Endodermal cell (in vitro differentiated cells): Measurements from ENCODE around the gene CTNND2. TPM values are rescaled to one million over a fixed set of nuclear protein-coding genes. Genes with fewer than 3 reads are reported as not detected.

Experiments used
- DNase-seq: peaks from one replicate; pipeline ENCODE4 v3.0.0-alpha.2; 2017
- H3K27ac ChIP-seq: 2 replicates; pipeline ENCODE4 v1.5.1; 2013; ENCODE audit warnings: mild to moderate bottlenecking, low read depth, low read length, moderate library complexity
- H3K27me3 ChIP-seq: 2 replicates; pipeline ENCODE4 v1.6.1; 2013; ENCODE audit warnings: mild to moderate bottlenecking, low read length, moderate library complexity; ENCODE audit not compliant: insufficient read depth, control insufficient read depth, poor library complexity, severe bottlenecking
- H3K36me3 ChIP-seq: 2 replicates; pipeline ENCODE4 v1.7.0; 2013; ENCODE audit warnings: mild to moderate bottlenecking, low read length, moderate library complexity; ENCODE audit not compliant: control insufficient read depth, insufficient read depth
- H3K4me1 ChIP-seq: one replicate; pipeline ENCODE4 v1.7.0; 2013; ENCODE audit warnings: low read length; ENCODE audit not compliant: control insufficient read depth, insufficient read depth
- H3K4me3 ChIP-seq: 2 replicates; pipeline ENCODE4 v1.5.1; 2013; ENCODE audit warnings: mild to moderate bottlenecking, low read length, moderate library complexity
- H3K9ac ChIP-seq: 2 replicates; pipeline ENCODE4 v1.6.1; 2013; ENCODE audit warnings: mild to moderate bottlenecking, low read length, moderate library complexity; ENCODE audit not compliant: poor library complexity, severe bottlenecking; ENCODE audit errors: extremely low read depth
- H3K9me3 ChIP-seq: 2 replicates; pipeline ENCODE4 v1.6.1; 2013; ENCODE audit warnings: mild to moderate bottlenecking, low read length, moderate library complexity; ENCODE audit not compliant: control insufficient read depth
- H3K27ac Mint-ChIP-seq: 2 replicates; pipeline ENCODE4 v1.8.0; 2020; ENCODE audit warnings: mixed read lengths
- H3K27me3 Mint-ChIP-seq: 2 replicates; pipeline ENCODE4 v1.8.0; 2021; ENCODE audit warnings: mild to moderate bottlenecking, mixed read lengths; ENCODE audit not compliant: insufficient read depth
- H3K36me3 Mint-ChIP-seq: 2 replicates; pipeline ENCODE4 v1.8.0; 2020; ENCODE audit warnings: low read depth, mixed read lengths
- H3K4me1 Mint-ChIP-seq: 2 replicates; pipeline ENCODE4 v1.8.0; 2020; ENCODE audit warnings: mixed read lengths
- H3K4me3 Mint-ChIP-seq: 2 replicates; pipeline ENCODE4 v1.8.0; 2020; ENCODE audit warnings: mild to moderate bottlenecking, moderate library complexity, mixed read lengths
- H3K9me3 Mint-ChIP-seq: 2 replicates; pipeline ENCODE4 v1.8.0; 2020; ENCODE audit warnings: mild to moderate bottlenecking, mixed read lengths
- WGBS, 2 experiments: methylation state at CpG; one replicate each; pipeline versions ENCODE4 v1.1.5 to v1.1.7; 2013; ENCODE audit warnings: missing lambda C conversion rate in 2 of 2, mixed read lengths in 1 of 2; ENCODE audit not compliant: insufficient coverage in 1 of 2, insufficient read length in 1 of 2; 5-methylcytosine and 5-hydroxymethylcytosine counted together
- long read RNA-seq, 4 experiments: library from polyadenylated mRNA in 2 of 4; library from RNA in 1 of 4; library from capped mRNA in 1 of 4; stranded (forward) in 3 of 4; unstranded in 1 of 4; transcript quantifications; one replicate each; pipeline ENCODE4 v2.0.0, GENCODE V29; 2020 to 2021; ENCODE audit warnings: inconsistent platforms in 1 of 4
- polyA plus RNA-seq, 2 experiments: library from polyadenylated mRNA; stranded (reverse); fragments of 50-300 nt; gene quantifications; one replicate each; pipeline ENCODE4 v1.2.3, GENCODE V29; 2013
- total RNA-seq, 2 donors: library from RNA; stranded (reverse); fragmentation: NEBNext Ultra II Directional in 1 of 2; extraction: Animal tissue kit (Norgen Biotek cat#: 25700) in 1 of 2; gene quantifications; 2 replicates in 1 of 2; 3 replicates in 1 of 2; pipeline ENCODE4 v1.2.1, GENCODE V29; 2021
- TF ChIP-seq, protein P1 (sequence below): fragments of 200-600 bp; sonication (generic); conservative IDR thresholded peaks from 2 replicates; pipeline ENCODE4 v1.5.0; 2021; ENCODE audit warnings: antibody characterized with exemption, mild to moderate bottlenecking

The CTNND2 gene
- 10 to 100 TPM in 1 of 2 donors, 1 to 10 TPM in 1; 6.5 to 10.3 TPM for total RNA-seq
- polyA plus RNA-seq (2013, experiment 1 of 2) = 47.4 TPM
- 46.6 TPM for polyA plus RNA-seq (2013, experiment 2 of 2)
- long read RNA-seq, experiment 1 = 0 reads
- long read RNA-seq, experiment 2, full-length matches to known transcripts = 3 of 10 reads
- long read RNA-seq, experiment 2, partial matches to known transcripts = 2 of 10 reads
- long read RNA-seq, experiment 2, other reads (novel, unspliced or antisense) = 5 of 10 reads
- long read RNA-seq, experiment 3, partial matches to known transcripts = 2 of 3 reads
- long read RNA-seq, experiment 3, other reads (novel, unspliced or antisense) = 1 of 3 reads
- long read RNA-seq, experiment 4 = 0 reads

GRCh38 chr5:11904265-11904906 is at the start of gene CTNND2:
CTNND2 (minus strand) TSS chr5:11904446; CDS start chr5:11903853, 593 bp downstream.
- WGBS, 2 experiments = 1 to 20% methylated on average over 5 to 64 of the region's 64 CpGs
- DNase-seq = peak; percentile 94
- peak within 1 kb of the TSS; percentile 89 for H3K4me3 ChIP-seq
- H3K9me3 Mint-ChIP-seq = no peaks in the 10 kb centered on the region
- H3K4me3 Mint-ChIP-seq = peak within 1 kb of the TSS; percentile 65
- TF ChIP-seq, protein P1, sequence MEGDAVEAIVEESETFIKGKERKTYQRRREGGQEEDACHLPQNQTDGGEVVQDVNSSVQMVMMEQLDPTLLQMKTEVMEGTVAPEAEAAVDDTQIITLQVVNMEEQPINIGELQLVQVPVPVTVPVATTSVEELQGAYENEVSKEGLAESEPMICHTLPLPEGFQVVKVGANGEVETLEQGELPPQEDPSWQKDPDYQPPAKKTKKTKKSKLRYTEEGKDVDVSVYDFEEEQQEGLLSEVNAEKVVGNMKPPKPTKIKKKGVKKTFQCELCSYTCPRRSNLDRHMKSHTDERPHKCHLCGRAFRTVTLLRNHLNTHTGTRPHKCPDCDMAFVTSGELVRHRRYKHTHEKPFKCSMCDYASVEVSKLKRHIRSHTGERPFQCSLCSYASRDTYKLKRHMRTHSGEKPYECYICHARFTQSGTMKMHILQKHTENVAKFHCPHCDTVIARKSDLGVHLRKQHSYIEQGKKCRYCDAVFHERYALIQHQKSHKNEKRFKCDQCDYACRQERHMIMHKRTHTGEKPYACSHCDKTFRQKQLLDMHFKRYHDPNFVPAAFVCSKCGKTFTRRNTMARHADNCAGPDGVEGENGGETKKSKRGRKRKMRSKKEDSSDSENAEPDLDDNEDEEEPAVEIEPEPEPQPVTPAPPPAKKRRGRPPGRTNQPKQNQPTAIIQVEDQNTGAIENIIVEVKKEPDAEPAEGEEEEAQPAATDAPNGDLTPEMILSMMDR = no peak
- H3K27ac ChIP-seq = peak within 1 kb of the TSS; percentile 57
- no peaks in the 10 kb centered on the region for H3K36me3 ChIP-seq
- peak within 1 kb of the TSS; percentile 13 for H3K9ac ChIP-seq
- no peaks in the 10 kb centered on the region for H3K4me1 ChIP-seq
- peaks cover 5% of the 10 kb centered on the region for H3K4me1 Mint-ChIP-seq
- peaks cover 51% of the 10 kb centered on the region for H3K27me3 ChIP-seq
- H3K9me3 ChIP-seq = no peaks in the 10 kb centered on the region
- H3K36me3 Mint-ChIP-seq = no peaks in the 10 kb centered on the region
- no peak within 1 kb of the TSS for H3K27ac Mint-ChIP-seq
- H3K27me3 Mint-ChIP-seq = peaks cover 60% of the 10 kb centered on the region

GRCh38 chr5:11946317-11946716 is 42.1 kb upstream of the CTNND2 start:
- no peak overlapping the region for H3K4me3 ChIP-seq
- no peaks in the 10 kb centered on the region for H3K36me3 ChIP-seq
- no peaks in the 10 kb centered on the region for H3K9me3 ChIP-seq
- Mint-ChIP-seq H3K27me3 (no peaks in the 10 kb centered on the region), H3K9me3 (no peaks in the 10 kb centered on the region), H3K4me3 (no peak overlapping the region), H3K36me3 (no peaks in the 10 kb centered on the region), H3K27ac (no peak overlapping the region), H3K4me1 (no peaks in the 10 kb centered on the region)
- H3K9ac ChIP-seq = no peak overlapping the region
- TF ChIP-seq, protein P1 = no peak
- no peaks in the 10 kb centered on the region for H3K4me1 ChIP-seq
- no peak for DNase-seq
- H3K27me3 ChIP-seq = no peaks in the 10 kb centered on the region
- no peak overlapping the region for H3K27ac ChIP-seq

GRCh38 chr5:11941566-11941965 is 37.3 kb upstream of the CTNND2 start:
- Histone ChIP-seq H3K4me1 (no peaks in the 10 kb centered on the region), H3K36me3 (no peaks in the 10 kb centered on the region), H3K27me3 (no peaks in the 10 kb centered on the region), H3K27ac (no peak overlapping the region), H3K9ac (no peak overlapping the region), H3K4me3 (no peak overlapping the region), H3K9me3 (no peaks in the 10 kb centered on the region)
- Mint-ChIP-seq H3K9me3 (no peaks in the 10 kb centered on the region), H3K27ac (no peak overlapping the region), H3K27me3 (no peaks in the 10 kb centered on the region), H3K36me3 (no peaks in the 10 kb centered on the region), H3K4me1 (no peaks in the 10 kb centered on the region), H3K4me3 (no peak overlapping the region)
- TF ChIP-seq, protein P1 = no peak
- no peak for DNase-seq
